Measurements from ENCODE around the gene TNNI2.

DNA sequence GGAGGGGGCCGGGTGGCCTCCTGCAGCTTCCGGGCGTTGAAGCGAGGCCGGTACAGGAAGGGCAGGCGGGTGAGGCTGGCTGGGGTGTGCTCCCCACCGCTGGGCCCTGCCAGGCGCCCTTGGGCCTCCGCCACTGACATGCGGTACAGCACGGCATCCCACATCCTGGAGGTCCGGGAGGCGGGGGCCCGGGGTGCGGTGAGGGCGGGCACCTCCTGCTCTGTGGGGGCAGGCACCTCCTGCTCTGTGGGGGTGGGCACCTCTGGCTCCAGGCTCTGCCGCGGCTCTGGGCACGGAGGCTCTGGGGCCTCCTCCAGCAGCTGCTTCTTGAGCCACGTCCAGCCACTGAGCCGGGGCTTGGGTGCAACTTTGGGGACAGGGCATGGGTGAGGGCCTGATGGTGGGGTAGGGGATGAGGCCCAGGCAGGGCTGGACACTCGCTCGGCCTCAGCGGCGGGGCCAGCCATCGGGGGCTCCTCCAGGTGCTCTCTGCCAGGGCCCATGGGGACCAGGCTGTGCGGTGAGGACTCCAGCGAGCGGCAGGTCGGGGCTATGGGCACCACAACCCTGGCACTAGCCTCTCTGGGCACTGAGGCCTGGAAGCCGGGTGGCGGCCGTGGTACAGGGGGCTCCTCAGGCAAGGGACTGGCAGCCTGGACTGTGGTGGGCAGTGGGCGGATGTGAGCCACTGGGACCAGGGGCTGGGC, 50.6 kb downstream of the TNNI2 start:
- TF ChIP-seq, protein P1, sequence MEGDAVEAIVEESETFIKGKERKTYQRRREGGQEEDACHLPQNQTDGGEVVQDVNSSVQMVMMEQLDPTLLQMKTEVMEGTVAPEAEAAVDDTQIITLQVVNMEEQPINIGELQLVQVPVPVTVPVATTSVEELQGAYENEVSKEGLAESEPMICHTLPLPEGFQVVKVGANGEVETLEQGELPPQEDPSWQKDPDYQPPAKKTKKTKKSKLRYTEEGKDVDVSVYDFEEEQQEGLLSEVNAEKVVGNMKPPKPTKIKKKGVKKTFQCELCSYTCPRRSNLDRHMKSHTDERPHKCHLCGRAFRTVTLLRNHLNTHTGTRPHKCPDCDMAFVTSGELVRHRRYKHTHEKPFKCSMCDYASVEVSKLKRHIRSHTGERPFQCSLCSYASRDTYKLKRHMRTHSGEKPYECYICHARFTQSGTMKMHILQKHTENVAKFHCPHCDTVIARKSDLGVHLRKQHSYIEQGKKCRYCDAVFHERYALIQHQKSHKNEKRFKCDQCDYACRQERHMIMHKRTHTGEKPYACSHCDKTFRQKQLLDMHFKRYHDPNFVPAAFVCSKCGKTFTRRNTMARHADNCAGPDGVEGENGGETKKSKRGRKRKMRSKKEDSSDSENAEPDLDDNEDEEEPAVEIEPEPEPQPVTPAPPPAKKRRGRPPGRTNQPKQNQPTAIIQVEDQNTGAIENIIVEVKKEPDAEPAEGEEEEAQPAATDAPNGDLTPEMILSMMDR (conservative IDR thresholded peaks at IDR 0.05) = no peak
- TF ChIP-seq EZH2 (IDR thresholded peaks at IDR 0.05; ENCODE audit: low read depth) = no peak

Data from PC-9 (cell line).